PC-9 (cell line): ENCODE data around the gene TNN.

Source experiments
- CTCF ChIP-seq: fragments of 200-600 bp; sonication (generic); conservative IDR thresholded peaks from 2 replicates; pipeline ENCODE4 v1.6.1; 2017; ENCODE audit warnings: mixed run types, antibody characterized with exemption, mild to moderate bottlenecking, moderate library complexity
- EZH2 ChIP-seq: fragments of 200-600 bp; sonication (generic); IDR thresholded peaks from 2 replicates; pipeline ENCODE4 v1.8.0; 2017; ENCODE audit warnings: antibody characterized with exemption, low read depth

DNA sequence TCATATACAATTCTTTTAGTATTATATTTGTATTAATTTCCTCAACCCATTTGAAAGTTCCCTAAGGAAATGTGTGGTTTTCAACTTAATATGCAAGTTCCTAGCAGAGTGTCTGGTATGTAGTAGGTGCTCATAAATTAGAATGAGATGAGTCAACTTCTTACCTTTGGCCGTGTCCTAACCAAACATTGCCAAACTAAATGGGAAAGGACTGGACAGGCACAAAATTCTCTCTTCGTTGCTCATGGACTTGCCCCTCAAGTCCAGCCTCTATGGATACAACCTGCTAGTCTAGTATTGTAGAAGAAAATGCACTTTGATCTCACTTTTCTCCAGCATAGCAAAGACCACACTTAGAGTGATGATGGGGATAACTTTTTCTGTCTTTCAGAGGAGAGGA, 32.9 kb upstream of the TNN start:
- no peak for TF ChIP-seq CTCF
- no peak for TF ChIP-seq EZH2
